Measurements from ENCODE around the gene PRSS8.

DNA sequence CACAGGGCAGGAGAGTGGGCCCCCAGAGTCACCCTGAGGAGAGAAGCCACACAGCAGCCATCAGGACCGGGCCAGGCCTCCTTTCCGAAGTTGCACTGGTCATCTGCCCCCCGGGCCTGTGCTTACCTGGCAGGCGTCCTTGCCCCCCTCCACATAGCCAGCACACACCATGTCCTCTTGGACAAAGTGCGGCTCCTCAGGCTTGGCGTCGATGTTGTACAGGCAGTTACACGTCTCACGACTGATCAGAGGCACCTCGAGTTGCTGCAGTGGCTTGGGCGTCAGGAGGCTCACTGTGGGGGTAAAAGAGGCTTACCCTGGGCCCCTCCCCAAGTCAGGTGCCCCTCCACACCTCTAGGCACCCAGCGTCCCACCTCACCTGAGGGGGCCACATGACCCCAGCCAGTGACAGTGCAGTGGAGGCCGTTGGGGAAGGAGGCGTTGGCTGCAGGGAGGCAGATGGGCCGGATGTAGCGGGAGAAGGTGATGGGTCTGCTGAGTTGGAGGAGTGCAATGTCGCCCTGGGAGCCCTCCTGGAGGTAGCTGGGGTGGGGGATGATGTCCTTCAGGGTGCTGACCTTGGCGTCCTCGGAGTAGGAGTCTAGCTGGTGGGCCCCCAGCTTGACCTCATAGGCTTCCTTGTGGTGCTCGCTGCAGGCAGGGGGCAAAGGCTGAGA is 3.1 kb downstream of the PRSS8 start:
- no peak for TF ChIP-seq GATA3 (IDR thresholded peaks at IDR 0.05; ENCODE audit: low read depth, low read length)
- no peak for TF ChIP-seq GATA2 (IDR thresholded peaks at IDR 0.05; ENCODE audit: low read depth, low read length)
